Activated CD8-positive, alpha-beta memory T cell treated with anti-CD3 and anti-CD28 coated beads, Interleukin-2, amount 10 ng/mL, durations not matched to agents 7 days and 5 days (primary cell): ENCODE data around the gene KLHL29. TPM values are rescaled to one million over a fixed set of nuclear protein-coding genes. Genes with fewer than 3 reads are reported as not detected.

ENCODE experiments used
- ATAC-seq: fragments of 150-1000 bp; cut with Tn5 transposase; one replicate; pipeline ENCODE4 v1.10.0; 2021; ENCODE audit warnings: moderate library complexity
- CTCF ChIA-PET: fragments of 350-600 bp; sonication (Branson Sonifier 250); formaldehyde crosslinking; loops from one replicate; lab custom pipeline; 2021; ENCODE audit warnings: antibody characterized with exemption; lab: Charles Lee
- DNase-seq: peaks from one replicate; pipeline ENCODE4 v3.0.0-alpha.2; 2020
- H3K27ac Mint-ChIP-seq: one replicate; pipeline ENCODE4 v1.8.0; 2021; ENCODE audit warnings: mild to moderate bottlenecking, mixed read lengths
- H3K27me3 Mint-ChIP-seq: one replicate; pipeline ENCODE4 v1.8.0; 2021; ENCODE audit warnings: mixed read lengths
- H3K36me3 Mint-ChIP-seq: one replicate; pipeline ENCODE4 v1.8.0; 2021; ENCODE audit warnings: mild to moderate bottlenecking, mixed read lengths
- H3K4me1 Mint-ChIP-seq: one replicate; pipeline ENCODE4 v1.8.0; 2021; ENCODE audit warnings: mixed read lengths
- H3K4me3 Mint-ChIP-seq: one replicate; pipeline ENCODE4 v1.8.0; 2021; ENCODE audit warnings: mild to moderate bottlenecking, moderate library complexity, mixed read lengths
- H3K9me3 Mint-ChIP-seq: one replicate; pipeline ENCODE4 v1.8.0; 2022; ENCODE audit warnings: low read depth, mixed read lengths
- total RNA-seq, 2 experiments: library from RNA; stranded (reverse); gene quantifications; one replicate each; pipeline ENCODE4 v1.2.3, GENCODE V29; 2021

Gene KLHL29
- total RNA-seq, 2 experiments from 2014 or later = 0.09 to 0.12 TPM

GRCh38 chr2:23456881-23457760, 72.1 kb downstream of the KLHL29 start:
- ATAC-seq (no peak), DNase-seq (no peak)
- H3K9me3 Mint-ChIP-seq = no peaks in the 10 kb centered on the region
- CTCF ChIA-PET = no interaction called here
- H3K4me1 Mint-ChIP-seq = peaks cover 13% of the 10 kb centered on the region
- H3K27ac Mint-ChIP-seq = no peak overlapping the region
- peaks cover 44% of the 10 kb centered on the region for H3K27me3 Mint-ChIP-seq
- H3K36me3 Mint-ChIP-seq = no peaks in the 10 kb centered on the region
- no peak overlapping the region for H3K4me3 Mint-ChIP-seq

GRCh38 chr2:23457990-23458682, 73.2 kb downstream of the KLHL29 start:
- DNase-seq = no peak
- H3K27ac Mint-ChIP-seq = no peak overlapping the region
- H3K27me3 Mint-ChIP-seq = peaks cover 36% of the 10 kb centered on the region
- H3K4me1 Mint-ChIP-seq = peaks cover 7% of the 10 kb centered on the region
- no peaks in the 10 kb centered on the region for H3K9me3 Mint-ChIP-seq
- no peak for ATAC-seq
- H3K4me3 Mint-ChIP-seq = no peak overlapping the region
- no peaks in the 10 kb centered on the region for H3K36me3 Mint-ChIP-seq
- CTCF ChIA-PET = no interaction called here

- Mint-ChIP-seq H3K9me3 (no peaks in the 10 kb centered on the region), H3K27me3 (peaks cover 31% of the 10 kb centered on the region), H3K4me3 (no peak overlapping the region), H3K4me1 (no peaks in the 10 kb centered on the region), H3K27ac (no peak overlapping the region), H3K36me3 (no peaks in the 10 kb centered on the region)
- CTCF ChIA-PET = no interaction called here
- no peak for ATAC-seq
- no peak for DNase-seq
Measured at GRCh38 chr2:23459032-23459431, 74.1 kb downstream of the KLHL29 start.

GRCh38 chr2:23460228-23460627, 75.2 kb downstream of the KLHL29 start:
- H3K4me1 Mint-ChIP-seq = no peaks in the 10 kb centered on the region
- H3K27ac Mint-ChIP-seq = no peak overlapping the region
- peaks cover 24% of the 10 kb centered on the region for H3K27me3 Mint-ChIP-seq
- CTCF ChIA-PET = interaction anchor here (0.9 kb wide), 1 partner anchor 11 kb away, joined by 3 read pairs; no protein-coding TSS in a partner anchor
- DNase-seq (no peak), ATAC-seq (no peak)
- H3K4me3 Mint-ChIP-seq = no peak overlapping the region
- no peaks in the 10 kb centered on the region for H3K36me3 Mint-ChIP-seq
- no peaks in the 10 kb centered on the region for H3K9me3 Mint-ChIP-seq

- CTCF ChIA-PET = interaction anchor here (0.9 kb wide), 1 partner anchor 11 kb away, joined by 3 read pairs; no protein-coding TSS in a partner anchor
- ATAC-seq = no peak
Measured at GRCh38 chr2:23460993-23461392, 76.0 kb downstream of the KLHL29 start.

GRCh38 chr2:23464156-23464555, 79.2 kb downstream of the KLHL29 start:
- Mint-ChIP-seq H3K27me3 (peaks cover 42% of the 10 kb centered on the region), H3K9me3 (no peaks in the 10 kb centered on the region), H3K4me1 (no peaks in the 10 kb centered on the region), H3K4me3 (no peak overlapping the region), H3K27ac (no peak overlapping the region), H3K36me3 (no peaks in the 10 kb centered on the region)
- ATAC-seq (no peak), DNase-seq (no peak)
- CTCF ChIA-PET = no interaction called here

More at GRCh38 chr2:23460993-23461392, 76.0 kb downstream of the KLHL29 start:
- Mint-ChIP-seq H3K27ac (no peak overlapping the region), H3K4me3 (no peak overlapping the region), H3K36me3 (no peaks in the 10 kb centered on the region), H3K4me1 (no peaks in the 10 kb centered on the region), H3K27me3 (peaks cover 27% of the 10 kb centered on the region), H3K9me3 (no peaks in the 10 kb centered on the region)
- DNase-seq = no peak

- DNase-seq = no peak
- Mint-ChIP-seq H3K27ac (no peak overlapping the region), H3K27me3 (peaks cover 43% of the 10 kb centered on the region), H3K9me3 (no peaks in the 10 kb centered on the region), H3K4me1 (no peaks in the 10 kb centered on the region), H3K4me3 (no peak overlapping the region), H3K36me3 (no peaks in the 10 kb centered on the region)
- CTCF ChIA-PET = no interaction called here
- ATAC-seq = no peak
Measured at GRCh38 chr2:23464905-23465537, 80.0 kb downstream of the KLHL29 start.

GRCh38 chr2:23465936-23466335, 81.0 kb downstream of the KLHL29 start:
- H3K36me3 Mint-ChIP-seq = no peaks in the 10 kb centered on the region
- no peak for ATAC-seq
- H3K27me3 Mint-ChIP-seq = peaks cover 41% of the 10 kb centered on the region

GRCh38 chr2:23467618-23468017, 82.6 kb downstream of the KLHL29 start:
- CTCF ChIA-PET = no interaction called here
- H3K36me3 Mint-ChIP-seq = no peaks in the 10 kb centered on the region
- no peak overlapping the region for H3K4me3 Mint-ChIP-seq
- H3K27ac Mint-ChIP-seq = no peak overlapping the region
- ATAC-seq = no peak
- H3K9me3 Mint-ChIP-seq = no peaks in the 10 kb centered on the region
- H3K27me3 Mint-ChIP-seq = peaks cover 43% of the 10 kb centered on the region
- no peak for DNase-seq
- no peaks in the 10 kb centered on the region for H3K4me1 Mint-ChIP-seq

More at GRCh38 chr2:23465936-23466335, 81.0 kb downstream of the KLHL29 start:
- no peak for DNase-seq
- Mint-ChIP-seq H3K4me3 (no peak overlapping the region), H3K4me1 (no peaks in the 10 kb centered on the region), H3K9me3 (no peaks in the 10 kb centered on the region), H3K27ac (no peak overlapping the region)
- CTCF ChIA-PET = no interaction called here

GRCh38 chr2:23468474-23469141, 83.6 kb downstream of the KLHL29 start:
- Mint-ChIP-seq H3K36me3 (no peaks in the 10 kb centered on the region), H3K9me3 (no peaks in the 10 kb centered on the region), H3K4me3 (no peak overlapping the region), H3K27me3 (peaks cover 48% of the 10 kb centered on the region), H3K4me1 (no peaks in the 10 kb centered on the region), H3K27ac (no peak overlapping the region)
- ATAC-seq (no peak), DNase-seq (no peak)
- CTCF ChIA-PET = no interaction called here

- ATAC-seq = no peak
- H3K27me3 Mint-ChIP-seq = peaks cover 50% of the 10 kb centered on the region
Measured at GRCh38 chr2:23469142-23469540, 84.2 kb downstream of the KLHL29 start.

GRCh38 chr2:23475036-23475435, 90.1 kb downstream of the KLHL29 start:
- H3K9me3 Mint-ChIP-seq = no peaks in the 10 kb centered on the region
- no peaks in the 10 kb centered on the region for H3K36me3 Mint-ChIP-seq
- H3K4me1 Mint-ChIP-seq = no peaks in the 10 kb centered on the region
- H3K4me3 Mint-ChIP-seq = no peak overlapping the region
- no peak overlapping the region for H3K27ac Mint-ChIP-seq
- CTCF ChIA-PET = no interaction called here
- no peak for ATAC-seq
- H3K27me3 Mint-ChIP-seq = peaks cover 47% of the 10 kb centered on the region
- DNase-seq = no peak

More at GRCh38 chr2:23469142-23469540, 84.2 kb downstream of the KLHL29 start:
- Mint-ChIP-seq H3K27ac (no peak overlapping the region), H3K4me3 (no peak overlapping the region), H3K9me3 (no peaks in the 10 kb centered on the region), H3K4me1 (no peaks in the 10 kb centered on the region), H3K36me3 (no peaks in the 10 kb centered on the region)
- CTCF ChIA-PET = no interaction called here
- no peak for DNase-seq

GRCh38 chr2:23475473-23475872, 90.5 kb downstream of the KLHL29 start:
- Mint-ChIP-seq H3K9me3 (no peaks in the 10 kb centered on the region), H3K27me3 (peaks cover 48% of the 10 kb centered on the region), H3K4me1 (no peaks in the 10 kb centered on the region), H3K36me3 (no peaks in the 10 kb centered on the region), H3K27ac (no peak overlapping the region), H3K4me3 (no peak overlapping the region)
- CTCF ChIA-PET = no interaction called here
- DNase-seq = no peak
- no peak for ATAC-seq
